Fibroblast of skin of left quadriceps (primary cell): ENCODE results near the gene NEK5.
"Not testable (repeated sequence)": the region's sequence is repeated elsewhere in the genome, so short reads cannot be mapped to it uniquely, and the experiment has no call there.

Experiments used
- DNase-seq, 2 experiments: peaks; one replicate each; pipeline ENCODE4 v3.0.0-alpha.2; 2013; ENCODE audit warnings: low read depth in 2 of 2

Gene NEK5

DNA sequence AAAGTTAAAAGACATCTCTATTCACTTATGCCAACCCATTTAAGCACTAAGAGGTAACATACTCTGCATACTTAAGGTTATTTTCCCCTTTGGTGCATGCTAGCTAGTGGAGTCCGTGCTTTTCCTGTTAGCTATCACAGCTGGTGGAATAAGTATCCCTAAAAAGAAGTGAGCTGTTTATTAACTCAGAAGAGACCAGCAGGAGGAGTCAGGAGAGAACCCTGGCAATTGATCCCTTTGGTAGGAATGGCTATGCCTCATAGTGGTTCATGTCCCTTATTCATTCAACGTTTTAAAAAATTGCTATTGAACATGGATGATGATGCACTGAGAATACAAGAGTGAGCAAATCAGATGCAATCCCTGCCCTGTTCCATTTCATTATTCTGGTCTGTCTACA lies 12.4 kb upstream of the NEK5 start:
- DNase-seq: no peak

GRCh38 chr13:52137489-52137888 lies 8.6 kb upstream of the NEK5 start:
- no peak for DNase-seq

DNA sequence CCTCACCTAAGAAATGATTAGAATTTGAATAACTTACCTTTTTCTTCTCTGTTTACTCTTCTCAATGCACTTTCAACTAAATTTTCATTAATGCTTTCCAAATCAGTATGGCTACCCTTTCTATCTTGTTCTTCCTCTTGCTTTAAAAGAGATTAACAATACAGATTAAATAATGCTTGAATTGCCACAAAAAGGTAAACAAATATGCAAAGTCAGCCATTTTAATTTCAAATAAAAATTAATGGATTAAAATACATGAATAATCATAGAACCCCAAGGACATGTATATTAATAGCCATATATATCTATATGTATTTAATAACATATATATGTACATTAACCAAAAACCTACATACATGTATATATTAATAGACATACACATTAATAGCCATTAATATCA lies 7.9 kb upstream of the NEK5 start:
- DNase-seq: no peak

DNA sequence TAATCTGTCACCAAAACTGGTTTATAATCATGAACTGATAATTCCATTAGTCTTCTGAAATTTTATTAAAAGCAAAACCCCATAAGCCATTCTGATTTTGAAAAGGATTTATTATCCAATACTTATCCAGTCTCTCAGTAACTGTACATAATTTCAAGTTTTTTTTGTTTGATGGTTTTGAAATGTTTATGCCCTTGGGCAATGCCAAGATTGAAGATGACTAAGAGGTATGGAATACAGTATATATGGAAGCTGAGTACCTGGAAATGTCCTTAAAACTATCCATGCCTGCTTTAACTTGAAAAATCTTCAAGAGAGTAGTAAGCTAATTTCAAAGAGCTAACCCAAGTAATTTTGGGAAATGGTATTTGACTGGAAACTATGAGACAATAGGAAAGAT lies 1.8 kb upstream of the NEK5 start:
- DNase-seq: no peak

DNA sequence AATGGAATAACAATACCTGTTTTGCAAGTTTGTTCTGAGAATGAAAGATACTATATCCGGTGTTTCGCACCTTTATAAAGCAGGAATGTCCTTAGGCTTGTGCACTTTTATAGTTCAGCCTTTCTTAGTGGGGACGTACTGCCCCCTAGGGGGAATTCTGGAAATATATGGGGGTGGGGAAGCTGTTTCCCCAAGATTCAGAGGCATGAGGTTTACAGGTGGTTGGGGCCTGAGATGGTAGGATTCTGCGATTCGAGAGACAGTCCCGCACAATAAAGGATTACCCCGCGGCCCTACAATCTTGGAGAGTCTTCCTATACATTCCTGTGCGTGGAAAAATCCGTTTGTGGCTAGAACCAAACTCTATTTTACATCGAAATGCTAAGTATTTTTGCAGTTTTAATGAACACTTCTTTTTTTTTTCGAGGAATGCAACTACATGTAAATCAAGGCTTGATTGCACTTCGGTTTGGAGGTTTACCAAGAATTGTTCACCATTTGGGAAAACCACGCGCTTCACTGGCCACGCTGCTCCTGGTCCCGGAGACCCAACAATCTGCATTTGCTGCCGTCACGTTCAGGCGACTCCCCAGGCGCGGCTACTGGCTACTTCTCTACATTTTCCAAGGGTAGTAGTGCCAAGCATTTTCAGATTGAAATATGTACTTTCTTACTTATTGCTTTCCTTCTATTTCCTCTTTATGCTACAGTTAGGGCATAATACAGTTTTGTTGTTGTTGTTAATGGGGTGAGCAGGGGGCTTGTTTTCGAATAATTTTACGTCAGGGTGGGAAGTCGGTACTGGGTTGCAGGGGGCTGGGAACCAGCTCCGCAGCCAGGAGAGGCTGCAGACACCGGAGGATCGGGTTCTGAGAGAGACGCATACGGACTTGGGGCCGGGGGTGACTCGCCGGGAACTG lies 830 bp downstream of the NEK5 start:
- DNase-seq: peak in 1 of 2 experiments; percentile 23

DNA sequence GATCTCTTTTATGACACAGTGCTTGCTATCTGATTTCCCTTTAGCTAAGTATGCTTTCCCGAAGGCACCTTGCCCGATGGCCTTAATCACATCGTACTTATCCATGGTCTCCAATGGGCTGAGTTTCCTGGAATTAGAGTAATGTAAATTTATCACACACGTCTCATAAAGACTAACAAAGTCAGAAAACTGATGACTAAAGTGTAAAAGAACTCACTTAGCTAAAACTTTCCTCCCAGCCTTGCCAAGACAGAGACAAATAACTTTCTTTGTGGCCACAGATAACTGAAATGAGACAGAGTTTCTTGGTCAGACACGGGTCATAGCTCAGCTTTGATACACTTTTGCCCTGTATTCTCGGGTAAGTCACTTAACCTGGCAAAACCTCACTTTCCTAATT lies 1.5 kb downstream of the NEK5 start:
- no peak for DNase-seq

DNA sequence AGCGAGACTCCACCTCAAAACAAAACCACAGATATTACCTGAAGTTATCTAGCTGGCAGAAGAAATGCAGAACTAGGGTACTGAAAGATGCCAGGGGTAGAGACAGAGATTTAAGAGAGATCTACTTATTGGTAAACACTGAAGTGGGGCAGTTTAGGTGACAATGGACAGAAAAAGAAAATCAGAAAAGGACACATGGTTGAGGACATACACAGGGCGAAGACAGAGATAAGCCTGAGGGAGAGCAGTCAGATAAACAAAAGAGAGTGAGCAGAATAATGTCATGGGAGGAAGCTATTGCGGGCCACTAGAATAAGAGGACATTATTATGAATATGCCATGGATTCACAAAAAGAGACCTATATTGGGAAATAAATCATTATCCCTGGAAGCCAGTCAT lies 3.3 kb downstream of the NEK5 start:
- DNase-seq: no peak

DNA sequence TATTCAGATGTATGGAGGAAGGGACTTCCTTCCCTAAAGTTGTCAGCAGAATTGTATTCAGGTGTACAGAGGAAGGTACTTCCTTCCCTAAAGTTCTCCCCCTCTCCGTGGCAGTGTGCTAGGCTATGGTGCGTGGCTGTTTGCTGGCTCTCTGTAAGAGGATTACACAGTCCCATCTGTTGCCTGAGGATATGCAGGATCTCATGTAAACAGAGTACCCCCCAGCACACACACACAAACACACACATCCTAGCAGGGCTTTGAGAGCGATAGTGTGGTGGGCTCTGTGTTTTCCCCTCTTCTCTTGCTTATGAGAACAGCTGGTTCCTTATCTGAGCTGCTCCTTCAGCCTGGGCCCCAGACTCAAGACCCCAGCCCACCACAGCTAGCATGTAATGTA lies 10.3 kb downstream of the NEK5 start:
- no peak for DNase-seq

DNA sequence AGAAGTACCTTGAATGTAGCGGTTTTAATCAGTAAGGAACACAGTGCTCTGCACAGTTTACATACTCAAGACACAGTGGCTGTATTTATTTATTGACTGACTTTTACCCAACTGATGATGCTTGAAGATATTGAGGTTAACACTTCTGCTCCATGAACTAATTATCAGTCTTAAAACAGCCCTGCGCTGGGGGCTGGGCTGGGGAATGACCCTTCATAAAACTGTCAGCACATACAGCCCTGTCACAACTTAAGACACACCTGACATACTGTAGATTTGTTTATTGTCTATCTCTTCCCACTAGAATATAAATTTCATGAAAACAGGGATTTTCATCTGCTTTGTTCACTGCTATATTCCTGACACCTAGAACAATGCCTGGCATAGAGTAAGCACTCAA lies 10.8 kb downstream of the NEK5 start:
- DNase-seq: no peak

- no peak for DNase-seq
These were observed 16.3 kb downstream of the NEK5 start for GRCh38 chr13:52112591-52112990.

GRCh38 chr13:52109116-52109670 lies 19.7 kb downstream of the NEK5 start:
- DNase-seq: no peak

GRCh38 chr13:52105841-52106240 lies 23.0 kb downstream of the NEK5 start:
- no peak for DNase-seq

- peak in 1 of 2 experiments; percentile 25 for DNase-seq
These were observed 24.2 kb downstream of the NEK5 start for GRCh38 chr13:52104624-52105023.

DNA sequence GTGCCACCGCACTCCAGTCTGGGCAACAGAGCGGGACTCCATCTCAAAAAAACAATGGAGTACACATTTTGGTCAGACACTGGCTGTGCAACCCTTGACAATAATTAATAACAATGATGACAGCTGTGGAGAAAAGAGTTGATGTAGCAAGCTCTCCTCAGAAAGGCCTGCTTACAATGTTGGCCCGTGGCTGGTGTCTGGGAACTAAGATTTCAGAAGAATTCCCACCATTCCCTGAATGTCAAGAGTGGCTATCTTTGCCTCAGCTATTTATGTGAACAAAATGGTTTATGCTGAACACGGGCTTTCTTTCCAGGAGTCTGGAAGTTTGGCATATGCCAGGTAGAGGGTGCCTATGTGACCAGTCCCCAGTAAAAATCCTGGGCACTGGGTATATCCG lies 25.5 kb downstream of the NEK5 start:
- no peak for DNase-seq

GRCh38 chr13:52102423-52102822 lies 26.4 kb downstream of the NEK5 start:
- DNase-seq: not testable (repeated sequence)

GRCh38 chr13:52097197-52097596 lies 31.7 kb downstream of the NEK5 start:
- DNase-seq: no peak

- DNase-seq: no peak
These were observed 32.1 kb downstream of the NEK5 start for GRCh38 chr13:52096748-52097147.

GRCh38 chr13:52096062-52096461 lies 32.8 kb downstream of the NEK5 start:
- no peak for DNase-seq

DNA sequence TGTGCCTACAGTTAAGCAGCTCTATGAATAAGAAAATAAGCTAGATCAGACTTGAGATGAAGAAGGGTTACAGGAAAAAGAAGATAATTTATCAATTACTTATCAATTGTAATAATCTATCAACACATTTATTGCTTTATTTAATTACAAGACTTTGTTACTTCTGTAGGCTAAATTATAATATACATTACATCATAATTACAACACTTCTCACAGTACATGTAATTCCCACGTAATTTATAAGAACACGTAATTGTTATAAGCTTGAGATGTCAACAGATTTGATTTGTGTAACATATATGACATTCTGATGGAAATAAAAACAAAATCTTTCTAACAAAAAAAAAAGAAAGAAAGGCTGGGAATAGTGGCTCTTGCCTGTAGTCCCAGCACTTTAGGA lies 36.8 kb downstream of the NEK5 start:
- no peak for DNase-seq

DNA sequence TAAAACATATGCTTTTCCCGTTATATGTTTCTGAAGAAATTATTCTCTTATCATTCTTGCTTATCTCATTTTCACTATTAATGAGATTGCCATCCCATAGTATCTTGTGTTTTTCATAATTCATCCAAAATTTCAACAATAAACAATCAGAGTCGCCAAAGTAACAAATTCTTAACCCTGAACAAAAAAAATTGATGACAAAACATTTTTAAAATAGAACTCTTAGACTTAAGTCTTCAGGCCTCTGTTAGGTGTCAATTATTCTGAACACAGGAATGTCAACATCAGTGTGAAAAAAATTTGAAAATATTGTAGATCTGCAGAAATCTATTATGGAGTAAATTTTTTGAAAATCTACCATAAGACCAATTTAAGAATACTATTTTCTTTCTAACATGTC lies 37.4 kb downstream of the NEK5 start:
- no peak for DNase-seq

DNA sequence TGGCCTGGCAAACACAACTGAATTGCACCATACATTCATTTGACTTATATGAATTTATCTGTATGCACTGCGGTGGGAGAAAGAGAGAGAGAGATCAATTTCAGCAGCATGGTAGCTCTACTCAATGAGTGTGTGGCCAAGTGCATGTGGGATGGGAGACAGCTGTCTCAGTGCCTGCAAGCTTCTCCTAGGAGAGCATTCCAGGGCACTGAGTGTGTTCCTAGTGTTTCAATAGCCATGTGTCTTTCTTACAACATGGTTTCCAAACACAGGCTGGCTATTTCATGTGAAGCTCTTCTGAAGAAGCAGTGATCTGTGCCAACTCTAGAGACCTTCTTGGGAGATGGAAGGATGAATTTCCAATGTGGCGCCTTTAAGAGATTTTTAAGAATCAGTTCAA lies 43.5 kb downstream of the NEK5 start:
- DNase-seq: peak; percentile 18 to 24

GRCh38 chr13:52084981-52085380 lies 43.9 kb downstream of the NEK5 start:
- DNase-seq: not testable (repeated sequence)

- no peak for DNase-seq
These were observed 46.3 kb downstream of the NEK5 start for GRCh38 chr13:52082601-52083000.
